MM.1S (cell line): ENCODE data around the gene WNT5B.

Source experiments
- DNase-seq: peaks from one replicate; pipeline ENCODE4 v3.0.0-alpha.2; 2015
- H2AFZ ChIP-seq: fragments of 300-600 bp; sonication (generic); 2 replicates; pipeline ENCODE4 v1.6.0; 2016; ENCODE audit warnings: antibody characterized with exemption, low read length
- H3F3A ChIP-seq: fragments of 300-600 bp; sonication (generic); 2 replicates; pipeline ENCODE4 v1.6.1; 2016; ENCODE audit warnings: mild to moderate bottlenecking, antibody characterized with exemption, low read length, moderate library complexity, mixed read lengths; ENCODE audit not compliant: insufficient read depth
- H3K27ac ChIP-seq: fragments of 300-600 bp; sonication (generic); 2 replicates; pipeline ENCODE4 v1.5.1; 2016; ENCODE audit warnings: mild to moderate bottlenecking, low read length
- H3K27me3 ChIP-seq: fragments of 300-600 bp; sonication (generic); replicated peaks from 2 replicates; pipeline ENCODE4 v1.6.0; 2016; ENCODE audit warnings: low read length; ENCODE audit not compliant: insufficient read depth
- H3K36me3 ChIP-seq: fragments of 300-600 bp; sonication (generic); replicated peaks from 2 replicates; pipeline ENCODE4 v1.6.1; 2016; ENCODE audit warnings: mild to moderate bottlenecking, low read length, mixed read lengths; ENCODE audit not compliant: insufficient read depth
- H3K4me1 ChIP-seq: fragments of 300-600 bp; sonication (generic); 2 replicates; pipeline ENCODE4 v1.6.1; 2016; ENCODE audit warnings: low read length, mixed read lengths
- H3K4me2 ChIP-seq: fragments of 300-600 bp; sonication (generic); 2 replicates; pipeline ENCODE4 v1.6.0; 2016; ENCODE audit warnings: low read depth, low read length
- H3K4me3 ChIP-seq: fragments of 300-600 bp; sonication (generic); 2 replicates; pipeline ENCODE4 v1.5.1; 2016; ENCODE audit warnings: low read length, mixed read lengths
- H3K79me2 ChIP-seq: fragments of 300-600 bp; sonication (generic); 2 replicates; pipeline ENCODE4 v1.6.1; 2016; ENCODE audit warnings: mixed run types, low read length, mixed read lengths
- H3K9ac ChIP-seq: fragments of 300-600 bp; sonication (generic); 2 replicates; pipeline ENCODE4 v1.6.1; 2016; ENCODE audit warnings: low read length, mixed read lengths
- H3K9me2 ChIP-seq: fragments of 300-600 bp; sonication (generic); replicated peaks from 2 replicates; pipeline ENCODE4 v1.6.1; 2016; ENCODE audit warnings: mild to moderate bottlenecking, low read length, mixed read lengths; ENCODE audit not compliant: insufficient read depth
- H3K9me3 ChIP-seq: fragments of 300-600 bp; sonication (generic); replicated peaks from 2 replicates; pipeline ENCODE4 v1.6.1; 2016; ENCODE audit warnings: mild to moderate bottlenecking, low read length, mixed read lengths; ENCODE audit not compliant: insufficient read depth
- H4K20me1 ChIP-seq: fragments of 300-600 bp; sonication (generic); 2 replicates; pipeline ENCODE4 v1.6.1; 2016; ENCODE audit warnings: mild to moderate bottlenecking, low read length, moderate library complexity, mixed read lengths; ENCODE audit not compliant: insufficient read depth
- EZH2 ChIP-seq: fragments of 300-600 bp; sonication (generic); optimal IDR thresholded peaks from 2 replicates; pipeline ENCODE3; 2017; ENCODE audit warnings: low read depth, mild to moderate bottlenecking, antibody characterized with exemption, low read length, mixed read lengths
- EZH2phosphoT487 ChIP-seq: fragments of 300-600 bp; sonication (generic); IDR thresholded peaks from 2 replicates; pipeline ENCODE4 v1.6.1; 2018; ENCODE audit warnings: antibody characterized with exemption, low read length
- TF ChIP-seq, protein P1 (sequence below): fragments of 300-600 bp; sonication (generic); IDR thresholded peaks from 2 replicates; pipeline ENCODE4 v1.5.1; 2016; ENCODE audit warnings: antibody characterized with exemption, low read length, mixed read lengths

WNT5B gene

DNA sequence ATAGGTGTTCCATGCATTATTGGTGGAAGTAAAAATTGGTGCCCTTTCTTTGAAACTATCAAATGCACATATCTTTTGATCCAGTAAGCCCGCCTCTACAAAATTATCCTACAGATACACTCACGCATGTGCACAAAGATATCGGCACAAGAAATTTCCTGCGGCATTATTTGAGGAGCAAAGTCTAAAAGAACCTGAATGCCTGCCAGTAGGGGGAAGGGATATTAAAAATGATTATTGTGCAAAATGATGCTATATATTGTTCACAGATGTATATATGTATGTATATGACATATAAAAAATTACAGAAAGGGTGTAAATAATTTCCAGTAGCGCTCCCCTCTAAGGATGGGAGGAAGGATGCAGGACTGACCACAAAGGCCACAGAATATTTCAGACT is 37.2 kb downstream of the WNT5B start:
- Histone ChIP-seq H3K36me3 (no peaks in the 10 kb centered on the region), H3K9me3 (no peaks in the 10 kb centered on the region), H3K27ac (no peak overlapping the region), H3K9me2 (no peaks in the 10 kb centered on the region), H4K20me1 (no peaks in the 10 kb centered on the region), H3K4me1 (peaks cover 12% of the 10 kb centered on the region), H3K79me2 (no peaks in the 10 kb centered on the region), H3K4me2 (no peak overlapping the region), H2AFZ (no peak overlapping the region), H3K4me3 (no peak overlapping the region), H3K9ac (no peak overlapping the region), H3F3A (peaks cover 9% of the 10 kb centered on the region; the same call in 1 of the 2 replicates), H3K27me3 (no peaks in the 10 kb centered on the region)
- no peak for TF ChIP-seq EZH2phosphoT487
- TF ChIP-seq EZH2 = no peak
- TF ChIP-seq, protein P1, sequence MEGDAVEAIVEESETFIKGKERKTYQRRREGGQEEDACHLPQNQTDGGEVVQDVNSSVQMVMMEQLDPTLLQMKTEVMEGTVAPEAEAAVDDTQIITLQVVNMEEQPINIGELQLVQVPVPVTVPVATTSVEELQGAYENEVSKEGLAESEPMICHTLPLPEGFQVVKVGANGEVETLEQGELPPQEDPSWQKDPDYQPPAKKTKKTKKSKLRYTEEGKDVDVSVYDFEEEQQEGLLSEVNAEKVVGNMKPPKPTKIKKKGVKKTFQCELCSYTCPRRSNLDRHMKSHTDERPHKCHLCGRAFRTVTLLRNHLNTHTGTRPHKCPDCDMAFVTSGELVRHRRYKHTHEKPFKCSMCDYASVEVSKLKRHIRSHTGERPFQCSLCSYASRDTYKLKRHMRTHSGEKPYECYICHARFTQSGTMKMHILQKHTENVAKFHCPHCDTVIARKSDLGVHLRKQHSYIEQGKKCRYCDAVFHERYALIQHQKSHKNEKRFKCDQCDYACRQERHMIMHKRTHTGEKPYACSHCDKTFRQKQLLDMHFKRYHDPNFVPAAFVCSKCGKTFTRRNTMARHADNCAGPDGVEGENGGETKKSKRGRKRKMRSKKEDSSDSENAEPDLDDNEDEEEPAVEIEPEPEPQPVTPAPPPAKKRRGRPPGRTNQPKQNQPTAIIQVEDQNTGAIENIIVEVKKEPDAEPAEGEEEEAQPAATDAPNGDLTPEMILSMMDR = no peak
- DNase-seq = no peak

DNA sequence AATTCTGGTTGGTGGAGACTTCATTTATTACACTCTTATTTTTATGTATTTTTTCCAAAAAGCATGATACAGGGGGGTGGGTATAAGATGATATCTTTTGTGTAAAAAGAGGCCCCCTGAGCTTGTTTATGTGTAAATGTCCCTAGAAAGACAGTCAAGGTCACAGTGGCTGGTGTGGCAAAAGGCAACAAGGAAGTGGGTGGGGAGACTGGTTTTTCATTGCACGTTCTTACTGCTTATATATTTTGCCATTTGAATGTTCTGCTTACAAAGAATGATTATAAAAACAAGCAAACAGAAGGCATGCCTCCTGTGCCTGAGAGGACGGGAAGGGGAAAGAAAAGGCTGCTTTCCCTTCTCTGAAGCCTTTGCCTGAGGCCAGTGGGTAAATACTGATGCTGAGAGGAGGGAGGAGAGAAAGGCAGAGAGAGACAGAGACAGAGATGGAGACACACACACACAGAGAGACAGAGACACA is 37.7 kb downstream of the WNT5B start:
- Histone ChIP-seq H3K9me3 (no peaks in the 10 kb centered on the region), H3K4me3 (no peak overlapping the region), H2AFZ (no peak overlapping the region), H3K27ac (no peak overlapping the region), H3K9me2 (no peaks in the 10 kb centered on the region), H3K9ac (no peak overlapping the region), H3K79me2 (no peaks in the 10 kb centered on the region), H3K36me3 (no peaks in the 10 kb centered on the region), H3K4me1 (peaks cover 12% of the 10 kb centered on the region), H3F3A (peaks cover 9% of the 10 kb centered on the region; the same call in 1 of the 2 replicates), H4K20me1 (no peaks in the 10 kb centered on the region), H3K27me3 (no peaks in the 10 kb centered on the region), H3K4me2 (no peak overlapping the region)
- no peak for DNase-seq
- TF ChIP-seq EZH2 = no peak
- TF ChIP-seq EZH2phosphoT487 = no peak
- TF ChIP-seq, protein P1 = no peak

DNA sequence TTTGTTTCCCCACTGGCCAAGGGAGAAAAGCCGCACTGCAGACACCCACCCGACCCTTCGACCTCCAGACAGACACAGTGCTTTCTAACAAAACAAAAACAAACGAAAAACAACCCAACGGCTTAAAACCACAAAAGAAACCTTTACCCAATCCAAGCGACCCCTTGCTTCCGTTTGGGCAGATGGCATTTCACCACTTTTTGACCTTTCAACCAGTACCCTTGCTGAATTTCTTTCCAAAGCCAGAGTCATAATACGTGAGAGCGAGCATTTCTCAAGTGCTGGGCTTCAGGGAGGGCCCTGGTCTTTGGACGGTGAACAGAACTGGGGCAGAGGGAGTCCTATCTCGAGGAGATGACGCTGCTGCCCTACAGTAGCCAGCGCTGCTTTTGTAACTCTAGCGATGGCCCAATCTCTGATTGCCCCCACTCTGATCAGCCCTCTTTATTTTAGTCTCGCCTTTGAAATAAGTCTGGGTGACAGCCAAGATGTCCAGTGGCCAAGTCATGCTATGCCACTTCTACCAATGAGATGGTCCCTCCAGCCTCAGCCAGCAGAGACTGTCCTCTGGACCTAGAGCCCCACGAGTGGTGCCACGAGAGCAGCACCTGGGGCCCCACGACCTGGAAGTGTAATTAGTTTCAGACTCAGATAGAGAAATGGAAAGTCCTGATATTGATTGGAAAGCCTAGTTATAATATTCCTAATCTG is 40.0 kb downstream of the WNT5B start:
- Histone ChIP-seq H3K9ac (no peak overlapping the region), H3K36me3 (no peaks in the 10 kb centered on the region), H3K79me2 (no peaks in the 10 kb centered on the region), H3F3A (no peaks in the 10 kb centered on the region), H3K27me3 (no peaks in the 10 kb centered on the region), H3K4me1 (peaks cover 8% of the 10 kb centered on the region), H3K9me2 (no peaks in the 10 kb centered on the region), H3K9me3 (no peaks in the 10 kb centered on the region), H3K4me3 (no peak overlapping the region), H3K4me2 (no peak overlapping the region), H3K27ac (no peak overlapping the region), H2AFZ (no peak overlapping the region), H4K20me1 (no peaks in the 10 kb centered on the region)
- TF ChIP-seq EZH2phosphoT487 (no peak), EZH2 (no peak)
- TF ChIP-seq, protein P1 = no peak
- DNase-seq = no peak
